Liver (tissue), 9 donors: ENCODE results near the gene CNST. TPM values are rescaled to one million over a fixed set of nuclear protein-coding genes. Genes with fewer than 3 reads are reported as not detected.

Experiments used
- DNase-seq: peaks from one replicate; pipeline ENCODE4 v3.0.0-alpha.2; 2017; ENCODE audit warnings: low spot score
- H3K27ac ChIP-seq, 2 donors: one replicate each; pipeline ENCODE4 v1.7.0; 2013; ENCODE audit warnings: inconsistent platforms in 2 of 2, low read length in 2 of 2, control low read depth in 1 of 2, low read depth in 1 of 2, mild to moderate bottlenecking in 1 of 2
- H3K27me3 ChIP-seq, 4 donors: one replicate each; pipeline versions ENCODE4 v1.6.1 to v1.7.0; 2013; ENCODE audit warnings: low read length in 3 of 4, inconsistent platforms in 1 of 4, mild to moderate bottlenecking in 1 of 4, moderate library complexity in 1 of 4; ENCODE audit not compliant: control insufficient read depth in 4 of 4, insufficient read depth in 4 of 4
- H3K36me3 ChIP-seq, 4 donors: one replicate each; pipeline versions ENCODE4 v1.6.1 to v1.7.0; 2013; ENCODE audit warnings: low read length in 3 of 4, mild to moderate bottlenecking in 3 of 4, low read depth in 1 of 4, moderate library complexity in 1 of 4; ENCODE audit not compliant: control insufficient read depth in 4 of 4, insufficient read depth in 3 of 4
- H3K4me1 ChIP-seq, 4 donors: one replicate each; pipeline versions ENCODE4 v1.6.1 to v1.7.0; 2013; ENCODE audit warnings: low read length in 3 of 4, mild to moderate bottlenecking in 3 of 4, moderate library complexity in 1 of 4; ENCODE audit not compliant: control insufficient read depth in 4 of 4, insufficient read depth in 4 of 4
- H3K4me3 ChIP-seq, 3 donors: one replicate each; pipeline versions ENCODE4 v1.6.1 to v1.7.0; 2013; ENCODE audit warnings: low read length in 3 of 3, control low read depth in 1 of 3, low read depth in 1 of 3, mild to moderate bottlenecking in 1 of 3
- H3K9ac ChIP-seq, 2 donors: one replicate each; pipeline ENCODE4 v1.7.0; 2013; ENCODE audit warnings: low read length in 2 of 2, mild to moderate bottlenecking in 2 of 2, moderate library complexity in 2 of 2, control low read depth in 1 of 2, low read depth in 1 of 2
- H3K9me3 ChIP-seq, 4 donors: one replicate each; pipeline versions ENCODE4 v1.6.1 to v1.7.0; 2013; ENCODE audit warnings: low read length in 3 of 4; ENCODE audit not compliant: control insufficient read depth in 4 of 4
- ATF3 ChIP-seq: IDR thresholded peaks from 2 replicates; pipeline ENCODE4 v1.6.1; 2016; ENCODE audit warnings: antibody characterized with exemption
- CTCF ChIP-seq: fragments of 150-350 bp; IDR thresholded peaks from 2 replicates; pipeline ENCODE4 v1.5.1; 2017; ENCODE audit warnings: improper control_type of control experiment, low read depth, low read length; ENCODE audit not compliant: missing input control
- EGR1 ChIP-seq, 2 donors: IDR thresholded peaks; 2 replicates each; pipeline ENCODE4 v1.6.1; 2016 to 2018; ENCODE audit warnings: antibody characterized with exemption in 2 of 2, low read depth in 2 of 2
- FOXA1 ChIP-seq: IDR thresholded peaks from 2 replicates; pipeline ENCODE4 v1.6.1; 2016; ENCODE audit warnings: antibody characterized with exemption
- FOXA2 ChIP-seq: IDR thresholded peaks from 2 replicates; pipeline ENCODE4 v1.6.1; 2016; ENCODE audit warnings: antibody characterized with exemption
- GABPA ChIP-seq, 2 donors: IDR thresholded peaks in 1 of 2; conservative IDR thresholded peaks in 1 of 2; 2 replicates each; pipeline ENCODE4 v1.6.1; 2016; ENCODE audit warnings: antibody characterized with exemption in 2 of 2, mild to moderate bottlenecking in 1 of 2, moderate library complexity in 1 of 2
- HNF4A ChIP-seq, 2 donors: conservative IDR thresholded peaks; 2 replicates each; pipeline ENCODE4 v1.6.1; 2016; ENCODE audit warnings: antibody characterized with exemption in 2 of 2, mild to moderate bottlenecking in 2 of 2
- HNF4G ChIP-seq: IDR thresholded peaks from 2 replicates; pipeline ENCODE4 v1.6.1; 2016; ENCODE audit warnings: antibody characterized with exemption
- JUND ChIP-seq, 2 donors: IDR thresholded peaks; 2 replicates each; pipeline ENCODE4 v1.6.1; 2016; ENCODE audit warnings: antibody characterized with exemption in 2 of 2
- MAX ChIP-seq: IDR thresholded peaks from 2 replicates; pipeline ENCODE4 v1.6.1; 2016; ENCODE audit warnings: antibody characterized with exemption
- NR2F2 ChIP-seq: IDR thresholded peaks from 2 replicates; pipeline ENCODE4 v1.6.1; 2016; ENCODE audit warnings: antibody characterized with exemption
- RAD21 ChIP-seq, 2 donors: IDR thresholded peaks; 2 replicates each; pipeline ENCODE4 v1.6.1; 2016; ENCODE audit warnings: antibody characterized with exemption in 2 of 2, mild to moderate bottlenecking in 2 of 2
- REST ChIP-seq: IDR thresholded peaks from 2 replicates; pipeline ENCODE4 v1.6.1; 2016; ENCODE audit warnings: antibody characterized with exemption, mild to moderate bottlenecking
- RXRA ChIP-seq, 2 donors: IDR thresholded peaks; 2 replicates each; pipeline ENCODE4 v1.6.1; 2017 to 2018; ENCODE audit warnings: antibody characterized with exemption in 2 of 2, mild to moderate bottlenecking in 1 of 2
- SP1 ChIP-seq: IDR thresholded peaks from 2 replicates; pipeline ENCODE4 v1.6.1; 2018; ENCODE audit warnings: antibody characterized with exemption, mild to moderate bottlenecking
- TAF1 ChIP-seq: conservative IDR thresholded peaks from 2 replicates; pipeline ENCODE4 v1.6.1; 2016; ENCODE audit warnings: antibody characterized with exemption, mild to moderate bottlenecking
- YY1 ChIP-seq: IDR thresholded peaks from 2 replicates; pipeline ENCODE4 v1.6.1; 2016; ENCODE audit warnings: antibody characterized with exemption, mild to moderate bottlenecking
- ZBTB33 ChIP-seq: IDR thresholded peaks from 2 replicates; pipeline ENCODE4 v1.6.1; 2016; ENCODE audit warnings: antibody characterized with exemption
- WGBS: extraction: QIAGEN DNeasy Blood & Tissue Kit; methylation state at CpG from one replicate; pipeline ENCODE4 v1.1.7; 2013; 5-methylcytosine and 5-hydroxymethylcytosine counted together
- polyA plus RNA-seq, 2 donors: library from polyadenylated mRNA; stranded (reverse) in 1 of 2; unstranded in 1 of 2; fragments of 200-250 nt in 1 of 2; fragments of >200 nt in 1 of 2; fragmentation: Nextera tagmentation in 1 of 2; extraction: Ambion mirVana in 1 of 2; gene quantifications; one replicate each; pipeline versions ENCODE4 v1.2.1 to v1.2.3, GENCODE V29; 2013 to 2015
- total RNA-seq, 2 donors: library from RNA; depleted of rRNA; stranded (reverse); fragments of >200 nt; gene quantifications; one replicate each; pipeline ENCODE4 v1.2.3, GENCODE V29; 2014
- donor health status: healthy.
- donor health status: healthy.
- donor health status: healthy.
- donor health status: healthy.
- donor health status: healthy.

Gene CNST
- total and polyA plus RNA-seq, 4 donors, result 6.1 to 36.3 (median 12.1) TPM

- no peak for DNase-seq
- no peak for TF ChIP-seq YY1
- no peak for TF ChIP-seq JUND (IDR thresholded peaks at IDR 0.05)
- no peak for TF ChIP-seq SP1
- no peak for TF ChIP-seq GABPA (IDR thresholded peaks at IDR 0.05 in 1 of 2, conservative IDR thresholded peaks at IDR 0.05 in 1 of 2)
- no peak for TF ChIP-seq ZBTB33
- TF ChIP-seq FOXA2, result no peak
- no peak for TF ChIP-seq TAF1
- no peak for TF ChIP-seq RAD21 (IDR thresholded peaks at IDR 0.05)
Measured at GRCh38 chr1:246565751-246566127, 517 bp upstream of the CNST start.

GRCh38 chr1:246566813-246567645 is 773 bp downstream of the CNST start:
- H3K27ac ChIP-seq, result peak overlapping the region; percentile 92 to 96
- no peaks in the 10 kb centered on the region for H3K27me3 ChIP-seq
- peak overlapping the region; percentile 66 to 72 for H3K9ac ChIP-seq
- H3K36me3 ChIP-seq, result peaks cover 0 to 8% (median 2%) of the 10 kb centered on the region in 4 donors
- peak overlapping the region; percentile 83 to 99 (median 93) for H3K4me3 ChIP-seq
- no peak for DNase-seq
- TF ChIP-seq FOXA1, result no peak
- no peak for TF ChIP-seq REST
- no peak for TF ChIP-seq HNF4A (conservative IDR thresholded peaks at IDR 0.05)
- TF ChIP-seq GABPA (IDR thresholded peaks at IDR 0.05 in 1 of 2, conservative IDR thresholded peaks at IDR 0.05 in 1 of 2), result no peak
- no peak for TF ChIP-seq FOXA2
- no peak for TF ChIP-seq ATF3
- TF ChIP-seq EGR1 (IDR thresholded peaks at IDR 0.05; ENCODE audit: low read depth in 2 of 2), result no peak
- TF ChIP-seq CTCF, result no peak
- no peak for TF ChIP-seq MAX
- no peak for TF ChIP-seq RXRA (IDR thresholded peaks at IDR 0.05)
- TF ChIP-seq SP1, result no peak
- TF ChIP-seq YY1, result no peak
- no peak for TF ChIP-seq RAD21 (IDR thresholded peaks at IDR 0.05)
- no peak for TF ChIP-seq HNF4G
- no peak for TF ChIP-seq ZBTB33
- no peak for TF ChIP-seq NR2F2
- TF ChIP-seq TAF1, result no peak
- no peak for TF ChIP-seq JUND (IDR thresholded peaks at IDR 0.05)
- 3% methylated on average over 25 of the region's 25 CpGs for WGBS
- peaks cover 3 to 28% (median 17%) of the 10 kb centered on the region in 4 donors for H3K4me1 ChIP-seq
- H3K9me3 ChIP-seq, result no peaks in the 10 kb centered on the region

More at GRCh38 chr1:246565751-246566127, 517 bp upstream of the CNST start:
- Histone ChIP-seq H3K27ac (peak overlapping the region; percentile 92 to 96), H3K9ac (peak overlapping the region; percentile 79 to 87), H3K36me3 (peaks cover 0 to 8% (median 2%) of the 10 kb centered on the region in 4 donors), H3K4me1 (peaks cover 3 to 28% (median 17%) of the 10 kb centered on the region in 4 donors), H3K27me3 (no peaks in the 10 kb centered on the region), H3K4me3 (peak overlapping the region; percentile 59 to 99 (median 91)), H3K9me3 (no peaks in the 10 kb centered on the region)
- WGBS, result under 1% methylated on average over 25 of the region's 25 CpGs
